ENCODE results near the gene FAR2.

Gene FAR2

DNA sequence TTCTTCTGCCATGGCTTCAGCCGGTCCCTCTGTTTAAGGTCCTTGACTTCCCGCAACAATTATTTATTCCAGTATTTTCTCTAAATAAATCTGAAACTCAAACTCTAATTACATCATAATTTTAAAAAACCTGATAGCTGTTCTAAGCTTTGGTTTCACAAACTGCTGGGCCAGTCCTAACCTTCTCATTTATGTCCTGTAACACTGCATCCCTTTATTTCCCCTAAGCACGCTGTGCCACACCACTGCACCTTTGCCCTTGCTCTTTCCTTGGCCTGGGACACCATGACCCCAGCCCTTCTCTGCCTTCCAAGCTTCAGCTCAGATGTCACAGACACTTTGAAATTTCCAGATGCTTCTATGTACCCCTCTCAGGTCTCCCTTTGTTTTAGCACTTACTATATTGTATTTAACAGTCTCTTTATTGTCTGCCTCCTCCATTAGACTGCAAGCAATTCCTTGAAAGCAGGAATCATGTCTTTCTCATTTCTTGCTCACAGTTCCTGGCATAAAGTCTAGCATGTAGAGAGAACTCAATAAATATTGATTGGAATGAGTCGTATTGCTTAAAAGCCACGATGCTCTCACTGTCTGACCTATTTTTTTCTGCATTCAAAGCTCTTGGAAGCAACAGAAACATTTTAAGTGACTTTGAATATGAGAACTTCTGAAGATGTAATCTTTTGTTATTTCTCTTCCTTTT, 120.8 kb downstream of the FAR2 start:
- no peaks in the 10 kb centered on the region for H3K4me1 ChIP-seq (ENCODE audit: control insufficient read depth in 1 of 2, insufficient read depth in 1 of 2, low read depth in 1 of 2, low read length in 1 of 2)
- peaks cover 42% of the 10 kb centered on the region for H3K36me3 ChIP-seq
- H3K4me3 ChIP-seq (ENCODE audit: low read depth in 1 of 2, low read length in 1 of 2): no peak overlapping the region
- no peak overlapping the region for H3K27ac ChIP-seq
- H3K9me3 ChIP-seq: no peaks in the 10 kb centered on the region
- no peaks in the 10 kb centered on the region for H3K27me3 ChIP-seq
- TF ChIP-seq, protein P1, sequence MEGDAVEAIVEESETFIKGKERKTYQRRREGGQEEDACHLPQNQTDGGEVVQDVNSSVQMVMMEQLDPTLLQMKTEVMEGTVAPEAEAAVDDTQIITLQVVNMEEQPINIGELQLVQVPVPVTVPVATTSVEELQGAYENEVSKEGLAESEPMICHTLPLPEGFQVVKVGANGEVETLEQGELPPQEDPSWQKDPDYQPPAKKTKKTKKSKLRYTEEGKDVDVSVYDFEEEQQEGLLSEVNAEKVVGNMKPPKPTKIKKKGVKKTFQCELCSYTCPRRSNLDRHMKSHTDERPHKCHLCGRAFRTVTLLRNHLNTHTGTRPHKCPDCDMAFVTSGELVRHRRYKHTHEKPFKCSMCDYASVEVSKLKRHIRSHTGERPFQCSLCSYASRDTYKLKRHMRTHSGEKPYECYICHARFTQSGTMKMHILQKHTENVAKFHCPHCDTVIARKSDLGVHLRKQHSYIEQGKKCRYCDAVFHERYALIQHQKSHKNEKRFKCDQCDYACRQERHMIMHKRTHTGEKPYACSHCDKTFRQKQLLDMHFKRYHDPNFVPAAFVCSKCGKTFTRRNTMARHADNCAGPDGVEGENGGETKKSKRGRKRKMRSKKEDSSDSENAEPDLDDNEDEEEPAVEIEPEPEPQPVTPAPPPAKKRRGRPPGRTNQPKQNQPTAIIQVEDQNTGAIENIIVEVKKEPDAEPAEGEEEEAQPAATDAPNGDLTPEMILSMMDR (IDR thresholded peaks at IDR 0.05): no peak

DNA sequence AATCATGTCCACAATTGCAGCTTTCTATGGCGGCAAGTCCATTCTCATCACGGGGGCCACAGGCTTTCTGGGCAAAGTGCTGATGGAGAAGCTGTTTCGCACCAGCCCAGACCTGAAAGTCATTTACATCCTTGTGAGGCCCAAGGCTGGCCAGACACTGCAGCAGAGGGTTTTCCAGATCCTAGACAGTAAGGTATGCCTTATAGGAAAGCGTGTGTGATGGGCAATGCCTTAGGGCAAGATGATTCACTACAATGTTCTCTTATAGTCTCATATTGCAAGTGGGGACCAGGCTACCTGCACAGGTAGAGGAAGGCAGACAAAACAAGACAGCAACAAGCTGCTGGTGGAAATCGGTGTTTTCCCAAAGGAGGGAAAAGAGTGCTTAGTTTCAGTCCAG, 121.4 kb downstream of the FAR2 start:
- no peaks in the 10 kb centered on the region for H3K4me1 ChIP-seq (ENCODE audit: control insufficient read depth in 1 of 2, insufficient read depth in 1 of 2, low read depth in 1 of 2, low read length in 1 of 2)
- no peaks in the 10 kb centered on the region for H3K27me3 ChIP-seq
- peaks cover 42% of the 10 kb centered on the region for H3K36me3 ChIP-seq
- no peaks in the 10 kb centered on the region for H3K9me3 ChIP-seq
- H3K27ac ChIP-seq: no peak overlapping the region
- TF ChIP-seq, protein P1 (IDR thresholded peaks at IDR 0.05): no peak
- H3K4me3 ChIP-seq (ENCODE audit: low read depth in 1 of 2, low read length in 1 of 2): no peak overlapping the region

DNA sequence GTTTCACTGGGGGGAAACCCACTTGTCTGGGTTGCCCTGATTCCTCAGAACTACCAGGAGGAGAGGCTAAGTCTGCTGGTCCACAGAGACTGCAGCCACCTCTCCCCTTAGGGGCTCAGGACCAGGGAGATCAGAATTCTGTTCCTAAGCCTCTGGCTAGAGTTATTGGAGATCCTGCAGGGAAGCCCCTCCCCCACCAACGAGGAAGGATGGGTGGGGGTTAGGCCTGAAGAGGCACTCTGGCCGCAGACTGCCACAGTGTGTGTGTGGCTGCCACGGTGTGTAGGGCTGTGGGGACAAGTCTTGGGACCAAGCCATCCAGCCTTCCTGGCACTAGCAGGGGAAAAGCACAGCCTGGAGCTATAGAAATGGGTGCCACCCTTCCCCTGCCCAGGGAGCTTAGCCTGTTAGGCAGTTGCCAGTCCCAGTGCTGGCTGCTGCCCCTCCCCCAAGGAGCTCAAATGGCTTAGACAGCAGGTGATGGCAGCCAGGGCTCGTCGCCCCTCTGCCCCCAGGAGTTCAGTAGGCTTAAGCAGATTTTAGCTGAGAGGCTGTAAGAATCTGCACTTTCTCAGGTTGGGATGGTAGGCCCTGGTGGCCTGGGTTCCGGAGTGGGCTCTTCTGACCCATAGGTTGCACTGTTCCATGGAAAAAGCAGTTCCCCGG, 124.2 kb downstream of the FAR2 start:
- TF ChIP-seq, protein P1 (IDR thresholded peaks at IDR 0.05): no peak
- no peak overlapping the region for H3K27ac ChIP-seq
- H3K9me3 ChIP-seq: no peaks in the 10 kb centered on the region
- H3K27me3 ChIP-seq: no peaks in the 10 kb centered on the region
- H3K4me1 ChIP-seq (ENCODE audit: control insufficient read depth in 1 of 2, insufficient read depth in 1 of 2, low read depth in 1 of 2, low read length in 1 of 2): no peaks in the 10 kb centered on the region
- peaks cover 47% of the 10 kb centered on the region for H3K36me3 ChIP-seq
- no peak overlapping the region for H3K4me3 ChIP-seq (ENCODE audit: low read depth in 1 of 2, low read length in 1 of 2)

DNA sequence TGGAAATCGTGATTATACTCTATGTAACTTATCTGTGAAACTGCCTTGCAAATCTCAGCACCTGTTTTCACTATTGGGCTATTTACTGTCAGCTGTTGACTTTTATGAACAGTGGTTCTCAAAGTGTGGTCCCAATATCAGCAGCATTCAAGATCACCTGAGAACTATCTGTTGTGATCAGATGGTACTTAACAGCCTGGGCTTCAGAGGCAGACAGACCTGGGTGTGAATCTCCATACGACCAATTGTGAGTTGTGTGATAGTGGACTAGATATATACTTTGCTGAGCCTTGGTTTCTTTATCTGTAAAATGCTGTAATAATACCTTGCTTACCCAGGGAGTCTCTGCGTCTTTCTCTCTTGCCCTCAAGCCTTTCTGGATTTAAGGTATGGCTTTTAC, 126.8 kb downstream of the FAR2 start:
- no peak overlapping the region for H3K4me3 ChIP-seq (ENCODE audit: low read depth in 1 of 2, low read length in 1 of 2)
- no peaks in the 10 kb centered on the region for H3K27me3 ChIP-seq
- H3K4me1 ChIP-seq (ENCODE audit: control insufficient read depth in 1 of 2, insufficient read depth in 1 of 2, low read depth in 1 of 2, low read length in 1 of 2): no peaks in the 10 kb centered on the region
- H3K27ac ChIP-seq: no peak overlapping the region
- TF ChIP-seq, protein P1 (IDR thresholded peaks at IDR 0.05): no peak
- H3K9me3 ChIP-seq: no peaks in the 10 kb centered on the region
- H3K36me3 ChIP-seq: peaks cover 49% of the 10 kb centered on the region

DNA sequence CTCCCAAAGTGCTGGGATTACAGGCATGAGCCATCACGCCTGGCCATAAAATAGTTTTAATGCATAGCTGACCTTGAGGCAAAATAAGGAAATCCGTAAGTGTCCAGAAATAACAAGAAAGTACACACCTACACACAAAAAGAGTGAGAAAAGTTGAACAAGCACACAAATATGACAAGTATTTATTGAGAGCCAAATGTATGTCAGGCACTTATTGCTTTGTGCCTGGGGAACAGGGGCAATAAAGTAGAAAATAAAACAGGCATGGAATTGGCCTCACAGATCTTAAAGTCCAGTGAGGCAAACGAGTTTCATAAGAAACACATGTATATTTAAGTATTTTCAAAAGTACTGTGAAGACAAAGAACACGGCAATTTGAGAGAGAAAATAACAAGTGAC, 128.2 kb downstream of the FAR2 start:
- Histone ChIP-seq H3K27ac (no peak overlapping the region), H3K36me3 (peaks cover 36% of the 10 kb centered on the region), H3K4me1 (ENCODE audit: control insufficient read depth in 1 of 2, insufficient read depth in 1 of 2, low read depth in 1 of 2, low read length in 1 of 2) (peaks cover 3 to 4% of the 10 kb centered on the region in 2 experiments), H3K9me3 (no peaks in the 10 kb centered on the region), H3K27me3 (no peaks in the 10 kb centered on the region), H3K4me3 (ENCODE audit: low read depth in 1 of 2, low read length in 1 of 2) (no peak overlapping the region)
- TF ChIP-seq, protein P1 (IDR thresholded peaks at IDR 0.05): no peak

Data from neutrophil (primary cell).